SK-N-MC (cell line): ENCODE results near the gene ELOVL6.

Experiments
- EZH2 ChIP-seq: fragments of 200-600 bp; sonication (generic); IDR thresholded peaks from one replicate; pipeline ENCODE4 v1.6.1; 2017; ENCODE audit warnings: antibody characterized with exemption
- POLR2AphosphoS5 ChIP-seq: IDR thresholded peaks from 2 replicates; pipeline ENCODE4 v1.6.1; 2012; ENCODE audit warnings: mild to moderate bottlenecking, low read depth, low read length, borderline replicate concordance

GRCh38 chr4:110152386-110152785, 46.0 kb downstream of the ELOVL6 start:
- TF ChIP-seq EZH2: no peak
- TF ChIP-seq POLR2AphosphoS5: no peak
